Glomerular endothelial cell (primary cell): ENCODE data around the gene DEFB112. TPM values are rescaled to one million over a fixed set of nuclear protein-coding genes. Genes with fewer than 3 reads are reported as not detected.

ENCODE experiments used
- DNase-seq: peaks from one replicate; pipeline ENCODE4 v3.0.0-alpha.2; 2011; ENCODE audit warnings: low read depth, low spot score; ENCODE audit errors: extremely low read depth
- total RNA-seq: library from RNA; depleted of rRNA; stranded (reverse); fragments of >200 nt; gene quantifications from 2 replicates; pipeline ENCODE4 v1.2.3, GENCODE V29; 2015

Gene DEFB112
- total RNA-seq, 1 donor from 2014 or later, result not detected

DNA sequence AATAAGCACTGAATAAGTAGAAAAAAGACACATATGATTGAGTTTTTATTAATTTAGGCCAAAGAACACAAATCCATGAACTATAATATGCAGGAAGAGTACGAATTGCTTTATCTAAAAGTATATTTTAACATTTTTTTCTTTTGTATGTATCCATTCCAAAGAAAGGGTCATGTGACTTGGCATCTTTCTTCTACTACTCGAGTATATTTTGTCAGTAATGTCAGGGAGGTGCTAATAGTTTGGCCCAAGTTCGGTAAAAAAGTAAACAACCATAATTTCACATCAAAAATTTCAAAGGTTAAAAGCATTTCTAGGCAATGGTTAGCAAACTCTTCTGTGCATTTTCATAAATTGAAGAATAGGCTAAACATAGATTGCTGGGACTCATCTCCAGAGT, 46.6 kb downstream of the DEFB112 start:
- DNase-seq, result no peak

DNA sequence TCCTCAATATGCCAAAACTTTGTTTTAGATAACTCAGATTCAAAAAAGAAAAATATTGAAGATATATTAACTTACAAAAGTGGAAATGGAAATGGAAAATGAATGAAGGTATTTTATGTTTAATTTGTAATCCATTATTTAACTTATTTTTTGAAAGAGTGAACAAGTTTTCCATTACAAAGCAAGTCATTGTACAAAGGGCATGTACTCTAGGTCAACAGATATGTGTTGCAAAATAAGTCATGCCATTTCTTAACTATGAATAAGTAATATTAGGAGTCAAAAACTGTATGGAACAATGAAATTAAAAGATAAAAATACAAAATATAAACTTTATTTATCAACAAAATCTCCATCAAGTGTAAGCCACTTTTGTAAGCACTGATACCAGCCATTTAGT, 54.5 kb downstream of the DEFB112 start:
- DNase-seq, result no peak

Other genes with a start within 250 kb of the DEFB112 start
- not detected in 2 replicates for gene CRISP1, start 183.4 kb downstream of the DEFB112 start, total RNA-seq
- not detected in 2 replicates for gene DEFB114, start 85.8 kb downstream of the DEFB112 start, total RNA-seq
- gene DEFB113, start 80.3 kb downstream of the DEFB112 start, total RNA-seq, result not detected in 2 replicates
- gene DEFB110, start 27.9 kb downstream of the DEFB112 start, total RNA-seq, result not detected in 2 replicates